SIG-M5 (cell line): ENCODE measurements around the gene CFAP54.

Experiments
- DNase-seq: peaks from one replicate; lab custom pipeline; 2025; lab: John Stamatoyannopoulos, UW

CFAP54 gene

DNA sequence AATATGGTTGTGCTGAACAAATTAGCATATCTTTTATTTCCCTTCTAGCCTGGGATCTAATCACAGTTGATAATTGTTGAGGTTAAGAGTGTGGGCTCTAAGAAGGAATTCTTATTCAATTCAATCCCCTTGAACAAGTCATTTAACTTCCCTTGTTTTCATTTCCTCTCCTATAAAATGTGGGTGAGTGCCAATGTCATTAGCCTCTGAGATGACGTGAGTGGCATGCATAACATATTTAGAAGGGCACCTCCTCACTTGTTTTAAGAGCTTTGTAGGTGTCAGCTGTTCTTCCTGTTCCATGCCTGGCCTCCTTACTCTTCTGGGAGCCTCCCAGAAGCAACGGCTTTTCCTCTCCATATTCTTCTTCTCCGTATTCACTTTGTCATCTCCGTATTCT, 262.2 kb downstream of the CFAP54 start:
- no peak for DNase-seq

DNA sequence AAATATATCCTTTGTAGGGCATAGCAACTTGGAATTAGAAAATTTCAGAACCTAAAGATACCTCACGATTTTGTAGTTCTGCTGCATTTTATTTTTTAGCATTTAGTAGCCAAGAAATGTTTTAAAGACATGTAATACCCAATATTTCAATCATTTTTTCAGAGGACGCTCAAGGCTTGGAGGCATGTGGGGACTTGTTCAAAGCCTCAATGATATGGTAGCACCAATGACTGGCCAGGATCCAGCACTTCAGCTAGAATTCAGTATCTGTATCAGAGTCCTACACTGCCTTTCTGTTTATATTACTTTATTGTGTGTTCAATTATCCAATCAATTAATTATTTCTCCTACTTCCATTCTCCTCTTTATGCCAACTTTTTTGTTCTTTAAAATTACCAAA, 262.8 kb downstream of the CFAP54 start:
- DNase-seq: no peak

DNA sequence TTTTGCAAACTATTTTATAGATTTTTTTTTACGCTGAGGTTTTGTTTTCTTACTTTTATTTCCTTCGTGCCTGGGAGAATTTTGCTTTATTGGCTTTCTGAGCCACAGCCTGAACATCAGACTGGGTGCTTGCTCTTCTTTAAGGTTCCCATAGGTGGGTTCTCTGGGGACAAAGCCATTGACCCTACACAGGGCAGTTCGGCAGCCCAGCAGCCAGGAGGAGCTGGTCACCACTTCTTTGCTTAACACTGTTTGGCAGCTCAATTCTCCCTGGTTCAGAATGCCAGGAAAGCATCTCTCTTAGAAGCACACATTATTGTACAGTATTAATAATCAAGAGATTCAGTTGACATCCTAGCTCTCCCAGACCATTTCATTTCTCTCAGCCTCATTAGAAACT, 276.9 kb downstream of the CFAP54 start:
- DNase-seq: no peak

DNA sequence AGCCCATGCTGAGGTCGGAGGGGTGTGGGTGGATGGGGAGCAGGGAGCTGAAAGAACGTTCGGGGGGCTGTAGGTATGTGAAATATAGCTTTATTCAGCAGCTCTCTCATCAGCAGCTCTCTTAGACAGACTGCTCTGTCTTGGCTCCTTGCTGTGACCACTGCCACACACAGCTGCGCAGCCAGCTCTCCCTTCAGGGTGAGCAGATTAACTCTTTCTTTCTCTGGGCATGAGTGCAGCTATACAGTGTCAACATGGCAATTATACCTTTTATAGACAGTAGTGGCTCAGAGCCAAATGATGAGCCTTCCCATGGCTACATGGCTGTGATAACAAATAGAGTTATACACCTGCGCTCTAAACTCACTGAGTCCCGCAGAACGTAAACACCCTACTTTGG, 280.0 kb downstream of the CFAP54 start:
- DNase-seq: no peak

DNA sequence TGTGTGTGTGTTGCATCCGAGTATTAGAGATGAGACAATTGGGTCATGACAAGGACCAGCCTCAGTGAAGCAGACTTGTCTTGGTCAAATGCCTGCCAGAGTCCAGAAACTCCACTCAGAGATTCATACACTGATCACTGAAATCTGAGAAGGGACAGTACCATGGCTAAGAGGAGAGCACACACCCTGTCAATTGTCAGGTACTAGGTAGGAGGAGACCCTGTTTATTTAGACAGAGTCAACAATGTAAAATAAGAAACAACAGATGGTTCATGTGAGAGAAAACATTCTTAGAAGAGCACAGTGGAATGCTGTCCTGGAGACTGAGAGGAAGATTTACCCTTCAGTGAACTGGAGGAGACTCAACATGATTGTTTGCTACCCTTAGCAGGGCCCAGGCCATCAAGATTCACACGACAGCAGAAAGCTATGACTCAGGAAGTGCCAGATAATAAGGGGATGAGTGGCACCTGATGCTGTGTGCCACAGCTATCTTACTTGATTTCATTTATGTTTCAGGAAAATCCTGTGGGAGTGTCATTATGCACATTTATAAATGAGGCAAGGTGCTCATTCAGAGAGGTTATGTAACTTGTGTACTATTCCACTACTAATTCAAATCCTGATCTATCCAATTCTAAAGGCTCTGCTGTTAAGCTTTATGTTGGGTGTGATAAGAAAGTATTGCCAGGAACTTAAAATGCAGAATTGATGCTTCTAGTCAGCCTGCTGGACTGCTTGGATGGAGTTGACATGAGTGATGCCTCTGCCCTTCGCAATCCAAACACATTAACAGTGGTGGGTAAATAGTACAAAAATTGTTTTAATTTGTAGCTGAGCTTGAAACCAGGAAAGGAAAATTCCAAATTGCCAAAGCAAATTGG, 281.1 kb downstream of the CFAP54 start:
- no peak for DNase-seq

DNA sequence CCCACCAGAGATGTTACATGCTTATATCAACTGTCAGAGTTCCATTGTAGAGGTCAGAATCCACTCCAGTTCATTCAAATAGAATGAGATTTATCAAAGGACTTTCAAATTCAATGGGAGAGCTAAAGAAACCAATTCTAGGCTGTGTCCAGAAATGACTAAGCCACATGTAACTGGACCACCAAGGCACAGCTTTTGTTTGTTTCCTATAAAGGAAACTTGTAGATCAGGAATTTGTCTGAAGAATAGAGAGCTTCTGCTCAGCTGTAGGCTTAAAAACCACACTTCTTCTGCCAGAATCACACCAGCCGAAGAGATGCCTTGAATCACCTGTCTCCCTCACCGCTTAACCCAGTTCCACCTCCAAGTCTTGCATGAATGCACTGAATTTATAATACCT, 283.7 kb downstream of the CFAP54 start:
- DNase-seq: no peak

DNA sequence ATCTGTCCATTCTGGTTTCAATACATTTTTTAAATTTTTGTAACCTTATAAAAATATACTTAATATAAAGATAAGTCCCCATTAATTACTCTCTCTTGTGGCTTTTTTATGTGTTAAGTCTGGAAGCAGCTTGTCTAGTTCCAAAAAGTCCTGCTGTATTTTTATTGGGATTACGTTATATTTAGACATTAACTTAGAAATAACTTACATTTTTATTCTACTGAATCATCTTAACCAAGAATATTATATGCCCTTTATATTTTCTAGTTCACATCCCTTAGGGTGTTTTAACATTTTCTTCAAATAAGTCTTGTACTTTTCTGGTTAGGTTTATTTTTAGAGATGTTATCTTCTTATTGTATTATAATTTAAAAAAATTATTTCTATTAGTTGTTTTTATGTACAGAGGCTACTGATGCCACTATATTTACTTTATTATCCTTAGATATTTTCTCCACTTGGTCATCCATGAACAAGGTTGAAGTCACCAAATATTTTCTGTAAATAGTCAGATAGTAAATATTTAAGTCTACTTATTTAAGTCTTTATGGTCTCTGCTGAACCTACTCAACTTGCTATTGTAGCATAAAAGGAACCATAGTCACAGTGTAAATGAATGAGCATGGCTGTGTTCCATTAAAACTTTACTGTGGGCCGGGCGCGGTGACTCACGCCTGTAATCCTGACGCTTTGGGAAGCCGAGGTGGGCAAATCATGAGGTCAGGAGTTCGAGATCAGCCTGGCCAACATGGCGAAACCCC, 285.3 kb downstream of the CFAP54 start:
- no peak for DNase-seq

DNA sequence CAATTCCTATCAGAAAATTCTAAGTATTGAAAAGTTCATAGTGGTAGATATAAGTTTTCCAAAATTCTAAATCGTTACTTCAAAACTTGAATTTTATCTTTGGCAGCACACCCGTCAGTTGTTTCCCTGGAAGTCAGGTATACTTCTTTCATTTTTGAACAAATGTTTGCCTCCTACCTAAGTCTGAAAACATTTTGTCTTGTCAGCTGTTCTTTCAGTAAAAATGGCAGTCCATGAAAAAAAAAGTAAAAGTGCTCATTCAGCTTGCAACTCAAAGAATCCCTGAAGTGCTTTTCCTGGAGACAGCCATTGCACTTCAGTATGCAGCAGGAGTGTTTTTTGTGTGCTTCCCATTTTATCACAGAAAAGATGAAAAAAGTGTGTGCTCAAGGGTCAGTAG, 287.5 kb downstream of the CFAP54 start:
- no peak for DNase-seq

DNA sequence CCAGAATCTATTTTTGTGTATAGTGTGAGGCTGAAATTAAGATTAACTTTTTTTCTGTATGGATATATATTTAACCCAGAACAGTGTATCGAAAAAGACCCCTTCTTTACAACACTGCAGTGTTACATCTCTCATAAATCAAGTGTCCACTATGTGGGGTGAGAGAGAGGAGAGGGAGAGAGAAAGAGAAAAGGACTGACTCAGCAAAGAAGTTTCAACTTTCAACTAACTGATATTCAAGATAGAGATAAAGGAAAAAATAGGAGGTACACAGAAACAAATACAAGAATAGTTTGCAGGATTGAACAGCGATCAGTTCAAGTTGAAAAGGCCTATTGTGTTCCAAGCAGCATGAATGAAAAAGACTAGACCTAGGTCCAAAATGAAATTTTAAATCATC, 291.0 kb downstream of the CFAP54 start:
- DNase-seq: no peak

DNA sequence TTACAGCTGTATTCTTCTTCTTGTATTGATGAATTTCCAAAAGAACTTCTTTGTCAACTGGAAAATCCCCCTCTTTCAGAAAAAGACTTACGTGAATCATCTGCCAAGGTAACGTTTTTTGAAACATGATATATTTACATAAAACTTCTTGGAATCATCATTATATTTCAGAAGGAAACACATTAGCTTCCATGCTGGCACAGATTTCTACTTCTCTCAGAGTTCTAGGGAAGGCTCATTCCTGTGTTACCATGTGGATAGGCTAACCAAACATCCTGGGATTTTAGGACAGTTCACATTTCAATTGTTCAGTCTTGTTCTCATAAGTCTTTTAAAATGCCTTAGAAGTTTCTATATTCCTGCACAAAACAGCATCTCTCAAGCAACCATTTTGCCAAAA, 297.4 kb downstream of the CFAP54 start:
- no peak for DNase-seq

DNA sequence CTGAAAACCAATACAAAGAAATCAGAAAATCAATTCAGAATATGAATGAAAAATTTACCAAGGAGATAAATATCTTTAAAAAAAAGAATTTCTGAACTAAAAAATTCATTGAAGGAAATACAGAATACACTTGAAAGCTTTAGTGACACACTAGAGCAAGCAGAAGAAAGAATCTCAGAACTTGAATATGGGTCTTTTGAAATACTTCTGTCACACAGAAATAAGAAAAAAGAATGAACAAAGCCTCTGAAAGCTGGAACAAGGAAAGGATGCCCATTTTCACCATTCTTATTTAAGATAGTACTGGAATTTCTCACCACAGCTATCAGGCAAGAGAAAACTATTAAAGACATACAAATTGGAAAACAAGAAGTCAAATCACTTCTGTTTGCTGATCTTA, 314.6 kb downstream of the CFAP54 start:
- no peak for DNase-seq

DNA sequence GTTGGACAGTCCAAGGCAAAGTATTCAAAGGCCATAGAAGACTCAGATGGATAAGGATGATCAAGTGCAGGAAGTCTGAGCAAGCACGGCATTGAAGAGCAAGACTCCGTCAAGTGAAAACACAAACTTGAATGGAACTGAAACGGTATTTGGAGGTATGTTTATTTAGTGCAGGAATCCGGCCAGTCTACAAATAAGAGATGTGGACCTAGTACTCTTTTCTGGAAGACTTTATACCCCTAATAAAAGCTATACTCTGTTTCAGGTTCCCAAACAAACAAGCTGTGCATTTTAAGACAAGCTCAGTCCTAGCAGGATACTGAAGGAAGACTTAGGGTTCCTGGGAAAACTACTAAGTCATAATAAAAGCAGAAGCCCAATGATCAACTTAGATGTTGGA, 316.9 kb downstream of the CFAP54 start:
- DNase-seq: no peak

DNA sequence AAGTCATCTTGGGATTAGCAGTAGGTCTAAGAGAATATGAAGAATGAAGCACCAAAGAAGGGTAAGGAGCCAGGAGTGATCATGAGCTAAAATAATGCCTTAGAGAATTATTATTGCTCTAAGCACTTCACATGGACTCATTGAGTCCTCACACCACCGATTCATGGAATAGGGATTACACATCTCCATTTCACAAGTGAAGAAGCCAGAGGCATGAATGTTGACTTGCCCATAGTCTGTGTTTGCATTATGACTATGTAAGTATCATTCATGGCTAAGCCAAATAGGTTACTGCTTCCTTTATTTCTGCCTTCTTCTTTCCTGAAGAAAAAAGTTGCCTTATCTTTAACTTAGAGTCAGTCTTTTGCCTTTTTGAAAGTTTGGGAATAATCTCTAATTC, 318.4 kb downstream of the CFAP54 start:
- DNase-seq: no peak

DNA sequence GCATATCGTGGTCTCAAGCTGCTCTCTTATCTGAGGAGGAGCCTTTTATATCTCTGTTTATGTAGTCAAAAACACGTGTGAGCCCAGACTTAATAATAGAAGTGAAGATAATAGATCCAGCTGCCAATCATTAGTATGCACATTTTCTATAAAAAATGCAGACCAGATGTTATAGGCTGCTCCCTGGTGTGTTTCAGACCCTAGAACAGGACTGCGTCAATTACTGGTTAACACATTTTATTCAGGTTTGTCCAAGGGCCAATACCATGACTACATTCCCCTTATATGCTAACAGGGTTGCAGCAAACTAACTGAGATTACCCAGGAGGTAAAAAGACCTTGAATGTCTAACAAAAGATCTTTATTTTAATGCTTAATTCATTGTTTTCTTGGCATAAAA, 319.2 kb downstream of the CFAP54 start:
- no peak for DNase-seq

DNA sequence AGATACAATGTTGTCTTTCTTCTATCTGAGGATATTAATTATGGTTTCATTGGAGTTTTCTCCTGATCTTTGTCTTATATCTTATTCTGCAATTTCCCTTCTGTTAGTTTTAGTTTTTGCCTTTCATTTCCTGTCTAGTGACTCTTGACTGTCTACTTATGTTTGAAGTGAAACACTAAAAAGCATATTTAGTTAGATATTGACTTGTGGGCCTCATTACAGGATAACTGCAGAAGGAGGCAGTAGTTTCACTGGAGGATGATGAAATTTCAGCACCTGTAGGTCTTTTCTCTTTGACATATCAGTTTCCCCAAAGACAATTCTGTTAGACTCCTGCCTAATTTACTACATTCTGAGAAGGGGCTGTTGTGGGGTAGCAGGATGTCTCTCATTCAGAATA, 320.1 kb downstream of the CFAP54 start:
- DNase-seq: no peak

DNA sequence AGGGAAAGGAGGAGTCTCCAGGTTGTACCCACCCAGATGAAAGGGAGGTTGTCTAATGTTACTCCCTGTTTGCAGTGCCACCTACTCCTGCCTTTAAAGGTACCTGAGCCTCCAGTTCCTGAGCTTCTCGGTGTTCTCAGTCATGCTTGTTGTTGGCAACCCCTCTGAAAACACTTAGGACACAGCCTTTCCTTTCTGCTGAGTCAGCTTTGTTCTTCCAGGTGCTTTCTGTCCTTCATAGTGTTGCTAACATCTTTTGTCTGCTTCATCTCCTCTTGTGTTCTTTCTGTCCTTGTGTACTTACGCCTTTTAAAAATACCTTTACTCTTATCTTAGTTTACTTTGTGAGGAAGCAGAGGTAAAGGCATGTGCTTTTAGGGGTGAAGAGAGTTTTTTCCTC, 320.7 kb downstream of the CFAP54 start:
- no peak for DNase-seq

DNA sequence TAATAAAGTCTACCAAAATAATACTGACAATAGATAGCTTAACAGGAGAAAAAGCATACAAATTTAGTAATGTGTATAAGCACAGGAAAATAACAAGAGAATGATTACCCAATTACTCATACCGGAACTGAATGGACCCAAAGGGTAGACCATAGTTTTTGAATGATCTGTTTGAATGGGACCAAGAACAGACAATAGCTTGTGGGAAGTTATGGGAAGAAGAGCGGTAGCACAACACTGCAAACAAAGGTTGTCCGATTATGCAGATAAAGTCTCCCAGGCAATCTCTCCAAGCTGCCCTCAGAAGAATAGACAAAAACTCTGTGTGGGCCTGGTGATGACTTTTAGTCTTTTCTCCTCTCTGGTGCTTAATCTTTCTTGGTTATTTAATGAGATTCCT, 321.1 kb downstream of the CFAP54 start:
- no peak for DNase-seq

DNA sequence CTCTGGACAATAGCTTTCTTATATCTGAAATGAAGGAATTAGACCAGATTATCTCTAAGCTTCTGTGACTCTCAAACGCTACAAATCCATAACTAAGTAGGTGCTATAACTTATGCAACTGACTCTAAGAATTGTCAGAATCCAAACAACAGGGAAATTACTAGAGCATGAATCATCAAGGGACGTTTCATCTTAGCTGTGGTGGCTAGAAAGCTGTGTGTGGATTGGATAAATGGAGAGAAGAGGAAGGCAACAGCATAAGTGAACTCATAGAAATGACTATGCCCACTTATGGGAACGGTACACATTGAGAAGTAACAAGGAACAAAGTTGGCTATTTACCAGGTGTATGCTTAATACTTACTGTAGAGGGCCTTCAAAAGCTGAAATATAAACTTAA, 321.7 kb downstream of the CFAP54 start:
- no peak for DNase-seq

DNA sequence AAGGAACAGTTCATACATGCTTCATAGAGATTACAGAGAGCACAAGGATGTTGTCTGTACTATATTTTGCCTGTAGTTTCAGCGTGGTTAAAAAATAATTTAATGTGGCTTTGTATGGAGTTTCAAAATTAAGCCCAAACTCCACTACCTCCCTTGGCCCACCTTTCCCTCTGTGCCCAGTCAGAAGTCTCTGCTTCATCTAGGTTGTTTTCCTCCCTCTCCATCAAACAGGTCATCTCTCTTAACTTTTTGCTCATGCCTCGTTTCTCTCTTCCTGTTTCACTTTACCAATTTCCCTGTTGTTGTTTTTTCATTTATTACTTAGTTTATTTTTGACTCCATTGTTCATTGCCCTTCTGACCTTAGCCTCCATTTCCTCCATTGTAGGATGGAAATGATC, 322.8 kb downstream of the CFAP54 start:
- DNase-seq: no peak

DNA sequence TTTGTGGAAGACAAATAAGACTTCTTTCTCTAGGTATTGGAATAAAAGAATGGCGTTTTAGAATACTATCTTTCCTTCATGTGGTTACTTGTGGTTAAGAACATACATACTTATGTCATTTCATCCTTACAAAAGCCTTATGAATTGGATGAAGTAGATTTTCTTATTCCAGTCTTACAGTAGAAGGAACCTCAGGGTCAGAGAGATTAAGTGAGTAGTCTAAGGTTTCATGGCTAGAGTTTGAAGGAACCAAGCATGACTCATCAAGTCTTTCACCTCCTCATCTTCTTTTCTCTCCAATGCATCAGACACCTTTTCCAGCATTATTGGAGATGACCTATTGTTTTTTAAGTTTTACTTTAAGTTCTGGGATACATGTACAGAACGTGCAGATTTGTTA, 324.8 kb downstream of the CFAP54 start:
- no peak for DNase-seq

DNA sequence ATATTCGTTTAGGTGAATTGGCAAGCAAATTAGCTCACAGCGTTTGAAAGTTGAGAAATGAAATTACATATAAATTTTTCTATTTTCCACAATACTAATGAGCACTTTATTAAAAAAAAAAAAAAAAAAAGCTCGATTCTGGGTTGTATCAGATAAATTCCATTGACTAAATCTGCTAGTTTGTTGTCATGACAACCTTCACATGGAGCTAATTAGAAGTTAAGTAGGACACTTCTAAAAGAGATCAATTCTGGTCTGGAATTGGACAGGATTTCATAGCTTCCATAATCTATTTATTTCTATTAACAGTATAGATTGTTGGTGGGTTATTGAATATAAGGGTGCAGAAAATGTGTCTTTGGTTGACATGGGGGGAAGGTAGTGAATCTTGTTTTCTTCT, 332.2 kb downstream of the CFAP54 start:
- DNase-seq: no peak

DNA sequence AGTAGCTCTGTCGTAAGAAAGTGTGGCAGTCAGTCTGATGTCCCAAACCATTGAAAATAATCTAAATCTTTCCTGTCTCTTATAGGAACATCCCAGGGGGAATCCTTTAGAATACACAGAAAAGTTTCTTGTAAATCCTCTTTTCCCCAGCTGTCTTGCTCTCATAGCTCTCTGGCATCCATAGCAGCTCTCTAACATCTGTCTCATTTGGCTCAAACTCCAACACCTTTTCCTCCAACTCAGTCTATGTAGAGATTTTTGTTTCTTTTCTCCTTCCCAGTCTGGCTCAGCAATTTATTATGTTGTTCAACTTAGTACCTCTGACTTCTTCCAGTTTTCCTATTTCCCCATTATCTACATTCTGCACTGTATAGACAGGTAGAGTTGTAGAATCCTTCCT, 333.3 kb downstream of the CFAP54 start:
- DNase-seq: no peak

DNA sequence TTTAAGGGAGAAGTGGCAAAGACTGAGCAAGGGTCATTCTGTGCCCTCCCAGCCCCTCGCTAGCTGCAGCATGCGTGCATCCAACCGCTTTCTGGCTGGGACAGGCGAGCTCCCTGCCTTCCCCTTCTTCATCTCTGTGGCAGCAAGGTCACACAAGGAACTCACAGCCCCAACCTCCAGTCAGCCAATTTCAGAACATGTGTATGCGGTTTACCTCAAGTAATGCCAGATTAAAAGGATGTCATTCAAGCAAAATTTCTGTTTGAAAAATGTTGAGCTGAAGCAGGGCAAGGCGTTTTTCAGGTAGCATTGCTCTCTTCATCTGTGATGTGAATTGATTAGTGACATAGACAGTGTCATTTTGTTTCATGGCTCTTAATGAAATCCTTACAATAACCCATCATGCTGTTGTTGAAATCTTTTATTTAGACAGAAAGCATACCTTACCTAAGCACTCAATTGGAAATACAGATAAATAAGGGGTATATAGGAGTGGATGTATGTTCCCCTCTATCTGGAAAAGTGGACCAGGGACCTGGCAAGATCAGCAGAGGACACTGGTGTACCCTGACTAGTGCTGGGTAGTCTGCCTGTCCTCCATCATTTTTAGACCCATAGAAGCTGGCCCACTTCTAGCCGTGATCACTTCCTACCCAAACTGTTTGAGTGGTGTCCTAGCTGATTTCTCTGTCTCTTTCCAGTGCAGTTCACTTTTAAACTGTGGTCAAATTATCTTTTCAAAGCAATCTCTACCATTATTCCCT, 334.9 kb downstream of the CFAP54 start:
- no peak for DNase-seq
